Measurements from ENCODE around the gene CCDC188. TPM values are rescaled to one million over a fixed set of nuclear protein-coding genes. Genes with fewer than 3 reads are reported as not detected.

The CCDC188 gene
- total RNA-seq, 1 experiment from 2014 or later, result not detected

GRCh38 chr22:20106849-20107237 lies 44.0 kb downstream of the CCDC188 start:
- no peak overlapping the region for H4K5ac ChIP-seq (ENCODE audit: insufficient read length, low read depth, low read length)
- Mint-ChIP-seq H3K4me1 (no peaks in the 10 kb centered on the region; a peak in 2 of 4 replicates), H3K9me3 (no peaks in the 10 kb centered on the region), H3K4me3 (no peak overlapping the region), H3K36me3 (ENCODE audit: insufficient read depth in 1 of 3, low read depth in 3 of 3) (peaks cover 27 to 90% (median 79%) of the 10 kb centered on the region in 3 experiments; a peak in 6 of 7 replicates), H3K27me3 (ENCODE audit: low read depth) (no peaks in the 10 kb centered on the region; the same call in 1 of the 2 replicates), H3K27ac (no peak overlapping the region)
- H3K4me1 ChIP-seq (ENCODE audit: insufficient read depth, low read length), result no peaks in the 10 kb centered on the region
- no peaks in the 10 kb centered on the region for H3K9me3 ChIP-seq (ENCODE audit: control insufficient read depth, low read depth, low read length)
- H3K23me2 ChIP-seq (ENCODE audit: insufficient read length, low read depth, low read length, poor library complexity, severe bottlenecking), result no peaks in the 10 kb centered on the region
- no peak overlapping the region for H2BK15ac ChIP-seq (ENCODE audit: low read depth, low read length)
- no peak overlapping the region for H4K8ac ChIP-seq (replicated peaks; ENCODE audit: insufficient read length, low read depth, low read length)
- no CpG with 5 or more reads among the region's 10 CpGs for WGBS (ENCODE audit: extremely low coverage, insufficient read length, low lambda C conversion rate)
- no peak overlapping the region for H3K23ac ChIP-seq (ENCODE audit: insufficient read length, low read depth, low read length)
- no peak overlapping the region for H2AFZ ChIP-seq (ENCODE audit: low read length)
- H2BK120ac ChIP-seq (ENCODE audit: low read depth, low read length, poor library complexity, severe bottlenecking), result no peak overlapping the region
- no peaks in the 10 kb centered on the region for H3K79me1 ChIP-seq (ENCODE audit: insufficient read depth, low read depth, low read length, poor library complexity, severe bottlenecking)
- no peak for TF ChIP-seq CTCF (conservative IDR thresholded peaks at IDR 0.05)
- no peaks in the 10 kb centered on the region; the same call in 1 of the 2 replicates for H3K27me3 ChIP-seq (ENCODE audit: insufficient read depth, low read length)
- H3K9ac ChIP-seq (ENCODE audit: extremely low read depth, insufficient read length, low read length), result no peak overlapping the region
- no peak overlapping the region for H3T11ph ChIP-seq (ENCODE audit: low read length)
- no peak overlapping the region for H2BK5ac ChIP-seq (ENCODE audit: insufficient read length, low read length)
- H4K20me1 ChIP-seq (ENCODE audit: control insufficient read depth, insufficient read depth, insufficient read length), result no peaks in the 10 kb centered on the region
- H3K27ac ChIP-seq (ENCODE audit: insufficient read length, low read depth, low read length), result no peak overlapping the region
- H3K14ac ChIP-seq (ENCODE audit: insufficient read depth, low read length), result no peak overlapping the region
- H3K56ac ChIP-seq (ENCODE audit: insufficient read length, low read depth, low read length), result no peak overlapping the region
- H2BK12ac ChIP-seq (ENCODE audit: insufficient read length, low read depth, low read length), result no peak overlapping the region
- no peak overlapping the region for H2AK5ac ChIP-seq (ENCODE audit: insufficient read length, low read length)
- no peak overlapping the region for H2BK20ac ChIP-seq (ENCODE audit: low read depth, low read length, poor library complexity, severe bottlenecking)
- no peak overlapping the region for H4K91ac ChIP-seq (ENCODE audit: insufficient read length, low read depth, low read length)
- H3K18ac ChIP-seq (ENCODE audit: insufficient read length, low read depth, low read length), result no peak overlapping the region
- H3K4ac ChIP-seq (ENCODE audit: low read depth, low read length), result no peak overlapping the region
- no peak for DNase-seq
- H3K4me2 ChIP-seq (ENCODE audit: insufficient read depth, insufficient read length, low read length), result no peak overlapping the region
- 0 out of 2 replicates have a peak, but pooled peaks cover 2% of the 10 kb centered on the region for H3K79me2 ChIP-seq (ENCODE audit: insufficient read depth, low read length)

Data from H9 (cell line).